Lung (tissue), 12 donors: ENCODE measurements around the gene CYP19A1. TPM values are rescaled to one million over a fixed set of nuclear protein-coding genes. Genes with fewer than 3 reads are reported as not detected.

ENCODE experiments used
- ATAC-seq: fragments of 200-7000 bp; cut with Tn5 transposase; one replicate; pipeline ENCODE4 v1.9.1; 2020; ENCODE audit warnings: moderate number of reproducible peaks; ENCODE audit not compliant: insufficient read depth, low FRiP score
- DNase-seq, 3 donors: peaks; one replicate each; pipeline ENCODE4 v3.0.0-alpha.2; 2013 to 2017
- H3K27ac ChIP-seq, 2 donors: one replicate each; pipeline ENCODE4 v1.5.1; 2013; ENCODE audit warnings: mild to moderate bottlenecking in 2 of 2, moderate library complexity in 2 of 2, control low read depth in 1 of 2, inconsistent platforms in 1 of 2, low read depth in 1 of 2, low read length in 1 of 2
- H3K27me3 ChIP-seq, 3 donors: one replicate each; pipeline ENCODE4 v1.5.1; 2013; ENCODE audit warnings: low read length in 2 of 3; ENCODE audit not compliant: control insufficient read depth in 3 of 3, insufficient read depth in 3 of 3
- H3K36me3 ChIP-seq, 4 donors: one replicate each; pipeline ENCODE4 v1.5.1; 2013; ENCODE audit warnings: low read length in 4 of 4, mild to moderate bottlenecking in 1 of 4, moderate library complexity in 1 of 4; ENCODE audit not compliant: control insufficient read depth in 4 of 4, insufficient read depth in 4 of 4
- H3K4me1 ChIP-seq, 5 donors: one replicate each; pipeline ENCODE4 v1.5.1; 2013; ENCODE audit warnings: low read length in 5 of 5, mild to moderate bottlenecking in 2 of 5, moderate library complexity in 1 of 5; ENCODE audit not compliant: control insufficient read depth in 5 of 5, insufficient read depth in 5 of 5
- H3K4me3 ChIP-seq: one replicate; pipeline ENCODE4 v1.5.1; 2013; ENCODE audit warnings: mild to moderate bottlenecking, control low read depth, moderate library complexity
- H3K9ac ChIP-seq, 2 donors: one replicate each; pipeline ENCODE4 v1.5.1; 2013; ENCODE audit warnings: low read length in 2 of 2, control low read depth in 1 of 2; ENCODE audit not compliant: insufficient read depth in 1 of 2
- H3K9me3 ChIP-seq, 4 donors: one replicate each; pipeline ENCODE4 v1.5.1; 2013; ENCODE audit warnings: low read length in 3 of 4, mild to moderate bottlenecking in 1 of 4, moderate library complexity in 1 of 4; ENCODE audit not compliant: control insufficient read depth in 4 of 4, insufficient read depth in 3 of 4
- CTCF ChIP-seq: IDR thresholded peaks from 2 replicates; pipeline ENCODE4 v1.5.1; 2012; ENCODE audit warnings: mild to moderate bottlenecking; ENCODE audit errors: control extremely low read depth, extremely low read depth
- WGBS, 2 donors: extraction: QIAGEN DNeasy Blood & Tissue Kit; methylation state at CpG; one replicate each; pipeline ENCODE4 v1.1.7; 2013; 5-methylcytosine and 5-hydroxymethylcytosine counted together
- polyA plus RNA-seq, 2 donors: library from polyadenylated mRNA; stranded (reverse); fragments of 200-250 nt; gene quantifications; one replicate each; pipeline ENCODE4 v1.2.1, GENCODE V29; 2013
- total RNA-seq, 2 donors: library from RNA; depleted of rRNA in 1 of 2; stranded (reverse); fragments of >200 nt in 1 of 2; gene quantifications; one replicate each; pipeline ENCODE4 v1.2.1, GENCODE V29; 2014 to 2021
- donor health status: control.
- donor health status: control.
- donor health status: Bipolar disorder and iron deficiency.
- donor health status: healthy.
- donor health status: DM: yes; HTN: yes; CAD: no.

The CYP19A1 gene
- total and polyA plus RNA-seq, 4 donors = 0.37 to 9.6 (median 2.4) TPM

GRCh38 chr15:51180011-51180410 is 158.4 kb downstream of the CYP19A1 start:
- no peak overlapping the region for H3K4me3 ChIP-seq
- H3K9me3 ChIP-seq = no peaks in the 10 kb centered on the region
- no peak for ATAC-seq
- no peak for TF ChIP-seq CTCF
- H3K27me3 ChIP-seq = no peaks in the 10 kb centered on the region
- no peaks in the 10 kb centered on the region for H3K36me3 ChIP-seq
- 75 to 86% methylated on average over 3 of the region's 3 CpGs for WGBS, 2 donors
- DNase-seq = no peak
- H3K27ac ChIP-seq = no peak overlapping the region
- no peak overlapping the region for H3K9ac ChIP-seq
- peaks cover 0 to 7% (median 0%) of the 10 kb centered on the region in 5 donors for H3K4me1 ChIP-seq

DNA sequence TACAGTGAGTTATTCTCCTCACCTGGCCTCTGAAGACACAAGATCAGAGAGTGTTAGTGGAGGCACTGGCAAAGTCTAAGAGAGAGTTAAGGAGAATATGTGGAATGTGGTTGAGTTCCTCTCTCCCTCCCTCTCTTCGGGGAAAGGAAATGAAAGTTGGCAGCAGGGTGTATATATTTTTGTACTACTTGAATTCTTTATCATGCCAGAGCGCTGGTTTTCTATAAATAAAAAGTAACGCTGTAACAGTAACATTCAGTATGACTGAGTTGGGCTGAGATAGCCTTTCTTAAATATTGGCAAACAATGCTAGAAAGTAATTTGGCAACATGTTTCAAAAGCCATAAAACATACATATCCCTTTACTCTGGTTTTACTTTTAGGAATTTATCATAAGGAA is 166.2 kb downstream of the CYP19A1 start:
- no peak for TF ChIP-seq CTCF
- DNase-seq (peak in 2 of 3 donors; percentile 61 to 76), ATAC-seq (no peak)
- no peaks in the 10 kb centered on the region for H3K36me3 ChIP-seq
- H3K4me3 ChIP-seq = no peak overlapping the region
- WGBS, 2 donors = 5 to 17% methylated on average over 3 of the region's 3 CpGs
- peak overlapping the region in 1 of 2 donors; percentile 51 for H3K27ac ChIP-seq
- H3K4me1 ChIP-seq = peaks cover 0 to 9% (median 5%) of the 10 kb centered on the region in 5 donors
- H3K9me3 ChIP-seq = no peaks in the 10 kb centered on the region
- H3K9ac ChIP-seq = no peak overlapping the region
- no peaks in the 10 kb centered on the region for H3K27me3 ChIP-seq

DNA sequence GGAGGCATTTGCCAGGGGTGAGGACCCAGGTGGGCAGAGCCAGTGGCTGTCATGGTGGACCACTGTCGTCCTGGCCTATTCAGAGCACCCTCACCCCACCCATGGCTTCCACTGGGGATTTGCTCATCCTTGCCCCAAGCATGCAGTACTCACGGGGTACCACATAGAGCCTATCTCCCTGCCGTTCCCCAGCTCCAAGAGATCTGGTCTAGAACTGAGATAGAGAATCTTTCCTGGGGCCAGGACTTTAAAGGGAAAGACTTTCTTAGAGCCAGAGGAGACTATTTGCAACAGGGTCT is 166.8 kb downstream of the CYP19A1 start:
- Histone ChIP-seq H3K9me3 (no peaks in the 10 kb centered on the region), H3K4me1 (peaks cover 0 to 9% (median 5%) of the 10 kb centered on the region in 5 donors), H3K9ac (no peak overlapping the region), H3K4me3 (no peak overlapping the region), H3K27ac (no peak overlapping the region), H3K27me3 (no peaks in the 10 kb centered on the region), H3K36me3 (no peaks in the 10 kb centered on the region)
- DNase-seq (no peak), ATAC-seq (no peak)
- TF ChIP-seq CTCF = no peak
- WGBS, 2 donors = 57 to 87% methylated on average over 3 of the region's 3 CpGs

- Histone ChIP-seq H3K9me3 (no peaks in the 10 kb centered on the region), H3K4me3 (no peak overlapping the region), H3K9ac (no peak overlapping the region), H3K27me3 (no peaks in the 10 kb centered on the region), H3K4me1 (peaks cover 0 to 9% (median 5%) of the 10 kb centered on the region in 5 donors), H3K27ac (no peak overlapping the region), H3K36me3 (no peaks in the 10 kb centered on the region)
- no peak for TF ChIP-seq CTCF
- ATAC-seq (no peak), DNase-seq (no peak)
- WGBS, 2 donors = 67 to 73% methylated on average over 11 of the region's 11 CpGs
These were observed 167.3 kb downstream of the CYP19A1 start for GRCh38 chr15:51170882-51171633.
